GF-D8 (cell line): ENCODE measurements around the gene ATP1A4.

Experiments
- DNase-seq: peaks from one replicate; lab custom pipeline; 2025; lab: John Stamatoyannopoulos, UW

The ATP1A4 gene

DNA sequence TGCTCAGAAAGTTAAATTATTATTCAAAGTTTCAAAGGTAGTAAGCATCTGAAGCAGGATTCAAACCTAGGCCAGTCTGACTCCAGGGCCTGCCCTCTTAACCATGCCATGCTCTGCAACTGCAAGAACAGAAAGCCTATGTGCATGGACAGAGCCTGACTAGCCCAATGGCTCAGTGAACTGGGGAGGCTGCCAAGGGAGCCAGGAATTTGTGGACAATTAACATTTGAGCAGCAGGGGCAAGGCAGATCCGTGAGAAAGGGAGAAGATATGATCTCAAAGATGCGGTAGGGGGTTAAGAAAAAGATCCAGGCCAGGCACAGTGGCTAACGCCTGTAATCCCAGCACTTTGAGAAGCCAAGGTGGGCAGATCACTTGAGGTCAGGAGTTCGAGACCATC, 6.5 kb upstream of the ATP1A4 start:
- DNase-seq: no peak

DNA sequence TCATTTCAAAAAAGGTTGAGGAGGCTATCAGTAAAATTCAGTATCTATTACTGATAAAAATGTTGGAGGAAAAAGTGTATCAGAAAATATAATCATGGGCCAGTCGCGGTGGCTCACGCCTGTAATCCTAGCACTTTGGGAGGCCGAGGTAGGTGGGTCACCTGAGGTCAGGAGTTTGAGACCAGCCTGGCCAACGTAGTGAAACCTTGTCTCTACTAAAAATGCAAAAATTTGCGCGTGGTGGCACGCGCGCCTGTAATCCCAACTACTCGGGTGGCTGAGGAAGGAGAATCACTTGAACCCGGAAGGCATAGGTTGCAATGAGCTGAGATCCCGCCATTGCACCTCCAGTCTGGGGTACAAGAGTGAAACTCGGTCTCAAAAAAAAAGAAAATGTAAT, 5.3 kb upstream of the ATP1A4 start:
- no peak for DNase-seq

DNA sequence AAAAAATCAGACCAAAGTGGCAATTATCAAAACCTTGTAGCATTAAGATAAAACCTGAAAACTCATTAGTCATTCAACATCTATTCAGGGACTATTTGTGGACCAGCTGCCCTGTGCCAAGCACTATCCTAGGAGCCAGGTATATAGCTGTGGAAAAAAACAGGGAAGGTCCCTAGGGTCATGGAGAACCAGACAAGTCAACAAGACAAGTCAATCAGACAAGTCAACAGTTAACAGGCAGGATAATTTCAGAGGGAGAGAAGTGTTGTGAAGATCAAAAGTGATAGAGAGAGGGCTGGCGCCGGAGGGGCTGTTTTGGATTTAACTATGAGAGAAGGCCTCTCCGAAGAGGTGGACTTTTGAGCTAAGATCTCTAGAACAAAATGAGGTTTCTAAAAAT, 3.3 kb upstream of the ATP1A4 start:
- no peak for DNase-seq

DNA sequence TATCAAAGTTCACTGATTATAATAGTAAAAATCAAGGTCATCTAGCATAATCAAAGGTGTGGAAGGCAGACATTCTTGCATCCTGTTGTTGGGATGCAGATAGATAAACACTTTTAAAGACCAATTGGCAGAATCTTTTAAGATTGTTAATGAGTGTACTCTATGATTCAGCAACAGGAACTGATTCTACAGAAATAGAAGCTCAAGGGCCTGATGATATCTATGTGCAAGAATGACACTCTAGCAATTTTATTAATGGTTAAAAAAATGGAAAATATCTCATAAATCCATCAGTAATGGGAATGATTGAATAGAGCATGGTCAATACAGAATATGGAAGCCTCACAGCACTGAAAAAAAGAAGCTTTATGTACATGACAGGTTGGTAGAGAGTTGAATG, 2.2 kb upstream of the ATP1A4 start:
- no peak for DNase-seq

DNA sequence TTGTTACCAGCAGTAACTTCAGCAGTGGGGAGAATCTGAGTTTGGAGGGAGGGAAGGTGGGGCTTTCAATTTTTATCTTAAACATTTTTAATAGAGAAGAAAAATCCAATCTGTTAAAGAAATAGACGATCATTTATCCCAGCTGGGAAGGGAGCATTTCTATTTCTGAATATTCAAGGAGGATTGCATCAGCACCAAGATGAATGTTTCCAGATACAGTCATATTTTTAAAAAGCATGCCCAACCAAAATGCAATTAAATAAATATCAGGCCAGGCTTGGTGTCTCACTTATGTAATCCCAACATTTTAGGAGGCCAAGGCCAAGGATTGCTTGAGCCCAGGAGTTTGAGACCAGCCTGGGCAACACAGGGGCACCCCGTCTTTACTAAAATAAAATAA, 1.7 kb upstream of the ATP1A4 start:
- DNase-seq: no peak

DNA sequence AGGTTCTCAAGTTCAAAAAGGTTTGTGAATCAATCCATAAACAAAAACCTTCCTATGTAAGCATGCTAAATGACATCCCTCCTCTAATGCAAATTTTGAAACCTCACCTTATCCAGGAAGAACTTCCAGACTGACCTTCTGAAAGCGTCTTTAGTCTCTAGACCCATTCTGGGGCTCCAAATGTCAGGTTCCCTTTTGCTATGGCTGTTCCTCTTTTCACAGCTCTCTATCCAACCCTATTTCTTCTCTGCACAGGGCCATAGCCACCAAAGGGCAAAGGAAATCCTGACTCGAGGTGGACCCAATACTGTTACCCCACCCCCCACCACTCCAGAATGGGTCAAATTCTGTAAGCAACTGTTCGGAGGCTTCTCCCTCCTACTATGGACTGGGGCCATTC, 3.4 kb downstream of the ATP1A4 start:
- no peak for DNase-seq

DNA sequence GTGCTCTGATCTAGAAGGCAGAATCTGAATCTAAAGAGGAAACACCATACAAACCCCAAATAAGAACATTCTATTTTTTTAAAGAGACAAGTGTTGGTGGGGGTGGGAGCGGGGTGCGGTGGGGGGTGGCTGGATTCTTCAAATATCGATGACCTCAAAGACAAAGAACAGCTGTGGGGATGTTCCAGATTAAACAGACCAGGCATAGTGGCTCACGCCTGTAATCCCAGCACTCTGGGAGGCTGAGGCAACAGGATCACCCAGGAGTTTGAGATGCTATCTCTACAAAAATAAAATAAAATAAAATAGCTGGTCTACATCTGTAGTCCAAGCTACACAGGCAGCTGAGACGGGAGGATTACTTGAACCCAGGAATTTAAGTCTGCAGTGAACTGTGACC, 5.0 kb downstream of the ATP1A4 start:
- DNase-seq: no peak

DNA sequence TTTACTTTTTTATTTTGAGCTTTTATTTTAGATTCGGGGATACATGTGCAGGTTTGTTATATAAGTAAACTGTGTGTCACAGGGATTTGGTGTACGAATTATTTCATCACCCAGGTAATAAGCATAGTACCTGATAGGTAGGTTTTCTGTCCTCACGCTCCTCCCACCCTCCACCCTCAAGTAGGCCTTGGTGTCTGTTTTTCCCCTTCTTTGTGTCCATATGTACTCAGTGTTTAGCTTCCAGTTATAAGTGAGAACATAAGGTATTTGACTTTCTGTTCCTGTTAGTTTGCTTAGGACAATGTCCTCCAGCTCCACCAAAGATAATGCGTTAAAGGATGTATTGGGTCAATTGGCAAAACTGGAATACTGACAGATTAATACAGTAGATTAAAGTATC, 5.8 kb downstream of the ATP1A4 start:
- DNase-seq: no peak

DNA sequence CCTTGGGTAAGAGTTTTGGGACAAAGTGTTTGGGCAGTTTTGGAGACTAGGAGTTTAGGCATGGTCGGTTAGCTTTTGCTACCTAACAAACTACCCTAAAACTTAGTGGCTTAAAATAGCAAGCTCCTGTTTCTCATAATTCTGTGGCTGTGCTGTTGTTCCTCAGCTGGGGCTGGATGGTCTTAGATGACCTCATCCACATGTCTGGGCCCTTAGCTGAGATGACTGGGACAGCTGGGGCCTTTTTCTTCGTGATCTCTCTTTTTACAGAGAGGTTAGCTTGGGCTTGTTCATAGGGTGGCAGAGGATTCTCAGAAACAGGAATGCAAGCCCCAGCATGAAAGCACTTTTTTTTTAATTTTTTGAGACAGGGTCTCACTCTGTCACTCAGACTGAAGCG, 6.6 kb downstream of the ATP1A4 start:
- no peak for DNase-seq

DNA sequence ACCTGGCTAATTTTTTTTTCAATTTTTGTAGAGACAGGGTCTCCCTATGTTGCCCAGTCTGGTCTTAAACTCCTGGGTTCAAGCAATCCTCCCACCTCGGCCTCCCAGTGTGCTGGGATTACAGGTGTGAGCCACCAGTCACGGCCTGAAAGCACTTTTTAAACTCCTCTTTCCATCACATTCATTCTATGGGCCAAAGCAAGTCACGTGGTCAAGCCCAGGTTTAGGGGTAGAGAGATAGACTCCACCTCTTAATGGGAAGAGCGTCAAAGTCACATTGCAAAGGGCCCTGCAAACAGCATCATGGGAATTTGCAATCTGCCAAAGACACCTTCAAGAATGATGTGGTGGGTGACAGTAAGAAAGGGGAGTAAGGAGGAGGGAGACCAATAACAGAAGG, 7.1 kb downstream of the ATP1A4 start:
- no peak for DNase-seq

DNA sequence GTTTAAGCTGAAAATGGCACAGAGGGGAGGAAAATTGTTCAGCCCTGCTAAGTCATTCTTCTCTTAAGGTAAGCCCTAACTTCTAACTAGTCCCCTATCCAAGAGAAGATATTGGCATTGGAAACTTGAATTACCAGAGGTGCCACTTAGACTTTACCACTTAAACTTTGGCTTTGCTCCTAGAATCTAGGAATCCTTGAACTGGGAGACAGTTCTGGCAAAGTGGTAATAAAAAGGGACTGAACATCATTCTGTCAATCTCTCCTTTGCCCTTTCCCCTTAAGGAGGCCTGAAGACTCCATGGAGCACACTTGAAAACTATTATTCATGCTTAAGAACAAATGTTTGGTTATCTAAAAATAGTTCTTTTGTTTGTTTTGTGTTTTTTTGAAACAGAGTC, 8.4 kb downstream of the ATP1A4 start:
- no peak for DNase-seq

DNA sequence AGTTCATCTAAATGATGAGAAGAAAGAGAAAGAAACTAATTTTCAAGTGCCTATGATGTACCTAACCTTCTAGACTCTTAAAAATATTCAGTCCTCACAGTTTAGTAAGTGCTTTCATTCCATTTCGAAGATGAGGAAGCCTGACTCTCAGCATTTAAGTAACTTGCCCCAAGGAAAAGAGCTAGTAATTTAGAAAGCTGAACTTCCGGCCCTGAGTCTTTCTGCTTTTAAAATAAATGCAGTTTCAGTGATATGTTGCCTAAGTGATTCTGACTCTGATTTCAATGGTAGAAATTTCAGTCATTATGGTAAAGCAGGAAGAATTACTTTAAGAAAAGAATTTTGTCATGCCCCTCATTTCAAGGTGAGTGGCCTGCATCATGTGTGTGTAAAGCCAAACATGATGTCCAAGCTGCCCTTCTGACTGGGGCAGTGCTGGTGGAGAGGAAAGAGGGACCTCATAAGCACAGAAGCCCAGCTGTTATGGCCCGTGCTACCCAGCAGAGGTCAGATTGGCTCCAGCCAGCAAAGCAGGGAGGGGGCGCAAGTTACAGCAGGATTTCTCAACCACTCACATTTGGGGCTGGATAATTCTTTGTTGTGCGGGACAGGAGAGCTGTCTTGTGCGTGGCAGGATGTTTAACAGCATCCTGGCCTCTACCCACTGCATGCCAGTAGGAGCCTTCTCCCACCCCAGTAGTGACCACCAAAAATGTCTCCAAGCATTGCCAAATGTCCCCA, 10.7 kb downstream of the ATP1A4 start:
- DNase-seq: no peak

DNA sequence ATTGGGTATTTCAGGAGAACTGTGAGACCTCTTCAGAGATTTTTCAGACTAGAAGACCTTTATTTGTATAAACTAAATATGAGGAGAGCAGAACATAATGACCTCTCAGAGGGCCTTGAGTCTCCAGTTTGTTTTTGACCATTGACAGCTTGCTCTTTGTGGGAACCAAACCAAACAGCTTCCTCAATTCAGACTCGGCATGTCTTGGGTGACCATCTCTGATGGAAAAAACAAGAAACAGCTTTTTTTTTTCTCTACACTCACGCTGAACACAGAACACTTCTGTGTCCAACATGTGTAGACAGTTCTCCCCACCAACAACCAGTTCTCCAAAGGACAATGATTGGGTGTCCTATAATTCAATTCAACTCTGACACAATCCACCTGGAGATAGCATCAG, 11.5 kb downstream of the ATP1A4 start:
- DNase-seq: no peak

DNA sequence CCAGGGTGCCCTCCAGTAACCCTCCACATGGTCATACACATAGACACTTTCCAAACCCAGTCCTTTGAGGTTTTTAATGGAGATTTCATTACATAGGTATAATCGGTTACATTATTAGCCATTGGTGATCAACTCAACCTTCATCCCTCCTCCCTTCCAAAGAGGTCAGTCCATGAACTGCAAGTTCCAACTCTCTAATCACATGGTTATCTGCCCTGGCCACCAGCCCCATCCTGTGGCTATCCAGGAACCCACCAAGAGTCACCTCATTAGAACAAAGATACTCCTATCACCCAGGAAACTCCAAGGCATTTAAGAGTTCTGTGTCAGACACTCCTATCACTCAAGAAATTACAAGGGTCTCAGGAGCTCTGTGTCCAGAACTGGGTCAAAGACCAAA, 12.2 kb downstream of the ATP1A4 start:
- DNase-seq: no peak

DNA sequence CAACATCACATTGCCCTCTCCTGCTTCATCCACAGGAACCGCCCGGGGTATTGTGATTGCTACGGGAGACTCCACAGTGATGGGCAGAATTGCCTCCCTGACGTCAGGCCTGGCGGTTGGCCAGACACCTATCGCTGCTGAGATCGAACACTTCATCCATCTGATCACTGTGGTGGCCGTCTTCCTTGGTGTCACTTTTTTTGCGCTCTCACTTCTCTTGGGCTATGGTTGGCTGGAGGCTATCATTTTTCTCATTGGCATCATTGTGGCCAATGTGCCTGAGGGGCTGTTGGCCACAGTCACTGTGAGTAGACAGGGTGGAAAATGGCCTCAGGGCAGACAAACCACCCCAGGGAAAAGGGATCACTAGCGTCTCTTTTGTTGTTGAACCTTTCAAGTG, 12.7 kb downstream of the ATP1A4 start:
- no peak for DNase-seq

DNA sequence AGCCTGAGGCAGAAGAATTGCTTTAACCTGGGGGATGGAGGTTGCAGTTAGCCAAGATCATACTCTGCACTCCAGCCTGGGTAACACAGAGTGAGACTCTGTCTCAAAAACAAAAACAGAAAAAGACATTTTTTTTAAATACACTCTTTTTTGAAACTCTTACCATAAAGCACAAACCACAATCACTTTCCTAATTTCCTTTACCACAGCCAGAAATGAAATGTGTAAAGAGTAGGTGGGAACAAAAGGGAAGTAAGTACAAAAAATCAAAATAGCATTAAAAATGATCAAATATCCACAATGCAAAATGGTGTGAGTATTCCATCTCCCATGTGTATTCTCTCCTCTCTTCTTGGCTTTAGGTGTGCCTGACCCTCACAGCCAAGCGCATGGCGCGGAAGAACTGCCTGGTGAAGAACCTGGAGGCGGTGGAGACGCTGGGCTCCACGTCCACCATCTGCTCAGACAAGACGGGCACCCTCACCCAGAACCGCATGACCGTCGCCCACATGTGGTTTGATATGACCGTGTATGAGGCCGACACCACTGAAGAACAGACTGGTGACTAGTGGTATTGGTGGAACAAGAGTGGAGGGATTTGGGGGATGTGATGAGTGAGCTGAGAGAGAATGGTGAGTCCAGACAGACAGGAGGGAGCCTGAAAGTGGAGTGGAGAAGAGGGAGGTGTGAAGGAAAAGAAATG, 14.9 kb downstream of the ATP1A4 start:
- DNase-seq: no peak

DNA sequence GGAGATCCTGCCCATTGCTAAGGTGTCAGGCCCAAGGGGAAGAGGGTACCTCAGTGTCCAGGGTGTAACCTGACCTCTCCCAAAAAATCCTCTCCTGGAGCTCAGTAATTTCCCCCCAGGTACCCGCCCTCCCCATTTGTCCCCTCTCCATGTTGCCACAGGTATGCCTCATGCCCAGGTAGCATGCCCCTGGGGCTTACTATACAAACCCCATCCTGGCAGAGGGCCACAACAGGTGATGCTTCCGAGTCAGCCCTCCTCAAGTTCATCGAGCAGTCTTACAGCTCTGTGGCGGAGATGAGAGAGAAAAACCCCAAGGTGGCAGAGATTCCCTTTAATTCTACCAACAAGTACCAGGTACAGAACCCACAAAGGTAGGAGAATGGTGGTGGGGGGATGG, 15.7 kb downstream of the ATP1A4 start:
- no peak for DNase-seq

DNA sequence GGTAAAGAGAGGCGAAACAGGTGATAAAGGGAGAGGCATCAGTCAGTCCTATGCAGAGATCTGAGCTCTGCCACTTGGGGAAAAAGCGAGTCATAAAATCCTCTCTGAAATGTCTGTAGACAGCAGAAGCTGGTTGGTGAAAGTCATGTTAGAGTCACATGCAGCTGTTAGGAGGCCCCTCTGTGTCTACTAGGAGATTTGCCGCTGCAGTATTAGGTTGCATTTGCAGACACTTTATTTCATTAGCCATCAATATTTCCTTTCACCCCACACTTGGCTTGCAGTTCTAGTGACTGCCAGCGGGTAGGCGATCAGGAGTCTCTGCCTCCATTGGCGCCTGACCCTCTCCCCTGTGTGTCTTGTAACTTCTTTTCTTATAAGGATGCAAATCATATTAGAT, 16.2 kb downstream of the ATP1A4 start:
- no peak for DNase-seq

DNA sequence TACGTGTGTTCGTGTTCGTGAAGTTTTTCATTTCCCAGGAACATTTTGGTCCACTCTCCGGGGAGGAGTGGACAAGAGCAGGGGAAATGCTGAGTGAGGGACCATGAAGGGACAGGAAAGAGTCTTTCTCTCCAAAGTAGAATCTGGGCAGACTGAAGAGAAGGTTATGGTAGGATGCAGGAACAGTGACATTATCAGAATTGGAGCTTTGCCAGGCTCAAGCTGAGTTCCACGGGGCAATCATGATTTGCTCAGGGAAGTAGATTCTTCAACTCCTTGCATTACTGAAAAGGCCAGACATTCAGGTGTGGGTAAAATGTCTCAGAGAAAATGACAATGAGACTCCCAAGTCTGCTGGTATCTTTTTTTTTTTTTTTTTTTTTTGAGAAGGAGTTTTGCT, 16.6 kb downstream of the ATP1A4 start:
- DNase-seq: no peak

DNA sequence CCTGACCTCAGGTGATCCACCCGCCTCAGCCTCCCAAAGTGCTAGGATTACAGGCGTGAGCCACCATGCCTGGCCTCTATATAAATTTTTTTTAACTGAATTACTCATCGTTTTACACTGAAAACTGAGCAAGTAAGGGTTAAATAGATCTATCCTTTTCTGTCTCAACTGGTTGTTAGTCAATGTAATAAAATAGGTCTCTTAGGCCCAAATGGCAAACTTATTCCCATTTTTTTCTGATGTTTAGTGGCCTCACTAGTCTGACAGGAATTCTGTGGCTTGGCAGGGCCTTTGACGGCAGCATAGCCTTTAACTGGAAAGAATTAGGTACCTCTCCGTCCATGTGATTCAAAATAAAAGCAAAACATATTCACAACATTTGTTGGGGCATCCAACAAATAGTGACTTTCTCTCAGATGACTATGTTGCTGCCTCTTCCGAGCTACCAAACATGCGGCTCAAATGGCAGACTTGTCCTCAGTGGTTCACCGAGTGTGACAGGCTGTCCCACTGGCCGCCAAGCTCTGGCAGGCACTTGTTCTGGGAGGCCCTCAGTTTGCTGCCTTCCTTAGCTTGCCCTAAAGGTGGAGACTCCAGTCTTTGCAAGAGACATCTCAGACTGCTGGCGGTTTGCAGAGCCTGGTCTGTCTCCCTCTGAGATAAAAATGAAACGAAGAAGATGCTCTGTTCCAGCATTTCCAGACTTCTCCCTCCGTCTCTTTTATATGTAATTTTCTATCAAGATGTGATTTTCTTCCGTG, 17.4 kb downstream of the ATP1A4 start:
- DNase-seq: no peak

DNA sequence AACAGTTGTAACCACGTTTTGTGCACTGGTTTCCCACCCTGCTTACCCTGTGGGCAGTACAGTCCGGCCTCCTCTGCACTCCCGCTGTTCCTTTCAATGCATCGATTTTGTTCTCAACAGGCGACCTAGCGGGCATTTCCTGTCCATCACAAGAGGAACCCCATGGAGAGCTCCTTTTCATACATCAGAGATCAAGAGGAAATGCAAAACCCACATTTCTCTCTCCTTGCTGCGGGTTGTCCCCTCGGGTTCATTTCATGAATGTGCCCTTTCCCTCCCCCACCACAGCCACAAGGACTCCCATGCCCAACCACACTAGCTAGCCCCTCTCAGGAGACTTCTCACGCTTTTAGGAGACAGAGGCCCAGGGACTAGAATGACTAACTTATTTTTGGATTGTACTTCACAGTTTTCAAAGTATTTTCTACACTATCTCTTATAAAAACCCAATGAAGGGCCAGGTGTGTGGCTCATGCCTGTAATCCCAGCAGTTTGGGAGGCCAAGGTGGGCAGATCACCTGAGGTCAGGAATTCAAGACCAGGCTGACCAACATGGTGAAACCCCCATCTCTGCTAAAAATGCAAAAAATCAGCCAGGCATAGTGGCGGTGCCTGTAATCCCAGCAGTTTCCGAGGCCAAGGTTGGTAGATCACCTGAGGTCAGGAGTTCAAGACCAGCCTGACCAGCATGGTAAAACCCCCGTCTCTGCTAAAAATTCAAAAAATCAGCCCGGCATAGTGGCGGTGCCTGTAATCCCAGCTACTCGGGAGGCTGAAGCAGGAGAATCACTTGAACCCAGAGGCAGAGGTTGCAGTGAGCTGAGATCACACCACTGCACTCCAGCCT, 18.4 kb downstream of the ATP1A4 start:
- no peak for DNase-seq

DNA sequence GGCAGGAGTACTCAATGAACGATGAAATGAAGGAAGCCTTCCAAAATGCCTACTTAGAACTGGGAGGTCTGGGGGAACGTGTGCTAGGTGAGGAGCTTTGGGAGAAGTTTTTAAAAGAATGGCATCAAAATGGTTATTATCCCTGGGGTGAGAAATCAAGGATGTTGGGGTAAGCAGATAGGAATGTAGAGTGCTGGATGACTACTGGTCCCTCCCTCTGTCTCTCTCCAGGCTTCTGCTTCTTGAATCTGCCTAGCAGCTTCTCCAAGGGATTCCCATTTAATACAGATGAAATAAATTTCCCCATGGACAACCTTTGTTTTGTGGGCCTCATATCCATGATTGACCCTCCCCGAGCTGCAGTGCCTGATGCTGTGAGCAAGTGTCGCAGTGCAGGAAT, 20.0 kb downstream of the ATP1A4 start:
- no peak for DNase-seq
